K562 (cell line): ENCODE data around the gene JPH4. TPM values are rescaled to one million over a fixed set of nuclear protein-coding genes. Genes with fewer than 3 reads are reported as not detected.
A peak's percentile ranks its signal among the peaks of the same experiment; 100 is the strongest.

Source experiments
- BACH1 ChIP-seq: fragments of 200-800 bp; sonication (Bioruptor generic); IDR thresholded peaks from 2 replicates; pipeline ENCODE4 v1.6.1; 2016; ENCODE audit warnings: missing genetic modification characterization, missing compliant biosample characterization
- FOXK1 ChIP-seq: sonication (generic); formaldehyde crosslinking; IDR thresholded peaks from 2 replicates; pipeline ENCODE4 v1.8.0; 2022; ENCODE audit warnings: missing genetic modification reagents, mild to moderate bottlenecking, borderline replicate concordance
- FOXK2 ChIP-seq, 2 experiments: fragments of 450-650 bp; IDR thresholded peaks in 1 of 2; conservative IDR thresholded peaks in 1 of 2; 2 replicates each; pipeline ENCODE4 v1.6.1; 2016; ENCODE audit warnings: low read depth in 2 of 2, mild to moderate bottlenecking in 1 of 2
- GTF2A2 ChIP-seq: IDR thresholded peaks from 2 replicates; pipeline ENCODE4 v1.6.1; 2016; ENCODE audit warnings: mild to moderate bottlenecking, missing genetic modification characterization, missing compliant biosample characterization
- GTF3C2 ChIP-seq: IDR thresholded peaks from 3 replicates; pipeline ENCODE4 v1.6.1; 2011; ENCODE audit warnings: borderline replicate concordance, mild to moderate bottlenecking, moderate library complexity; ENCODE audit not compliant: insufficient read length; ENCODE audit errors: extremely low read depth
- HCFC1 ChIP-seq: IDR thresholded peaks from 2 replicates; pipeline ENCODE4 v1.6.1; 2012; ENCODE audit warnings: low read depth, low read length, improper control_type of control experiment
- JUN ChIP-seq, 2 experiments: sonication (generic) in 1 of 2; formaldehyde crosslinking in 1 of 2; IDR thresholded peaks; 2 replicates each; pipeline versions ENCODE4 v1.6.1 to v1.8.0; 2012 to 2022; ENCODE audit warnings: borderline replicate concordance in 2 of 2, mild to moderate bottlenecking in 2 of 2, improper control_type of control experiment in 1 of 2, low read depth in 1 of 2, low read length in 1 of 2, missing genetic modification reagents in 1 of 2
- MBD1 ChIP-seq: fragments of 250-450 bp; sonication (Bioruptor Pico); IDR thresholded peaks from 2 replicates; pipeline ENCODE4 v1.8.0; 2022; ENCODE audit warnings: inconsistent platforms
- MNT ChIP-seq, 2 experiments: fragments of 450-650 bp; conservative IDR thresholded peaks; 2 replicates each; pipeline ENCODE4 v1.6.1; 2017; ENCODE audit warnings: mild to moderate bottlenecking in 2 of 2, moderate library complexity in 2 of 2
- MTA3 ChIP-seq: fragments of 450-650 bp; formaldehyde crosslinking; IDR thresholded peaks from 2 replicates; pipeline ENCODE4 v1.6.1; 2017; ENCODE audit warnings: mild to moderate bottlenecking, borderline replicate concordance
- NELFE ChIP-seq: IDR thresholded peaks from 2 replicates; pipeline ENCODE4 v1.6.1; 2011; ENCODE audit warnings: mild to moderate bottlenecking; ENCODE audit not compliant: insufficient read depth, insufficient read length
- PHB2 ChIP-seq: fragments of 450-650 bp; IDR thresholded peaks from 2 replicates; pipeline ENCODE4 v1.6.1; 2017; ENCODE audit warnings: low read depth
- SRSF1 ChIP-seq: fragments of 200-400 bp; formaldehyde crosslinking; IDR thresholded peaks from 2 replicates; pipeline ENCODE4 v1.6.1; 2017; ENCODE audit warnings: mild to moderate bottlenecking, low read depth, low read length, moderate library complexity
- STAT5A ChIP-seq: IDR thresholded peaks from 2 replicates; pipeline ENCODE4 v1.6.1; 2012; ENCODE audit warnings: low read length, inconsistent platforms, borderline replicate concordance
- ZEB2 ChIP-seq: fragments of 450-650 bp; IDR thresholded peaks from 2 replicates; pipeline ENCODE4 v1.6.1; 2016
- ZFPM2 ChIP-seq: fragments of 250-450 bp; sonication (Bioruptor Pico); IDR thresholded peaks from 2 replicates; pipeline ENCODE4 v1.5.1; 2022; ENCODE audit warnings: mild to moderate bottlenecking
- ZNF175 ChIP-seq: fragments of 200-800 bp; sonication (Bioruptor generic); IDR thresholded peaks from 2 replicates; pipeline ENCODE4 v1.6.1; 2016; ENCODE audit warnings: low read depth, mild to moderate bottlenecking, missing genetic modification characterization, missing compliant biosample characterization
- ZNF282 ChIP-seq: sonication (generic); formaldehyde crosslinking; IDR thresholded peaks from 2 replicates; pipeline ENCODE4 v1.8.1; 2023; ENCODE audit warnings: missing genetic modification reagents
- ZNF584 ChIP-seq: fragments of 200-800 bp; sonication (Bioruptor generic); IDR thresholded peaks from 2 replicates; pipeline ENCODE4 v1.6.1; 2016; ENCODE audit warnings: low read depth, mild to moderate bottlenecking, missing genetic modification characterization, missing compliant biosample characterization
- ZNF717 ChIP-seq: fragments of 250-450 bp; sonication (Bioruptor Pico); IDR thresholded peaks from 2 replicates; pipeline ENCODE4 v1.5.0; 2021
- ZNF764 ChIP-seq: fragments of 250-450 bp; sonication (Bioruptor Pico); IDR thresholded peaks from 2 replicates; pipeline ENCODE4 v1.4.0; 2020; ENCODE audit warnings: low read depth, mild to moderate bottlenecking, moderate library complexity
- ZNF785 ChIP-seq: fragments of 250-450 bp; sonication (Bioruptor Pico); IDR thresholded peaks from 2 replicates; pipeline ENCODE4 v1.4.0; 2020; ENCODE audit warnings: mild to moderate bottlenecking
- ZNF79 ChIP-seq: fragments of 250-450 bp; sonication (Bioruptor Pico); IDR thresholded peaks from 2 replicates; pipeline ENCODE4 v1.4.0; 2020; ENCODE audit warnings: low read depth, mild to moderate bottlenecking, moderate library complexity
- polyA plus RNA-seq, 8 experiments: library from polyadenylated mRNA; depleted of rRNA in 4 of 8; stranded (reverse) in 5 of 8; unstranded in 3 of 8; fragments of >200 nt; fragmentation: Nextera tagmentation in 2 of 8; fragmentation: Illumina TruSeq in 1 of 8; extraction: Ambion mirVana in 2 of 8; extraction: Trizol in 1 of 8; gene quantifications; 2 replicates each; pipeline versions ENCODE4 v1.2.1 to v1.2.3, GENCODE V29; 2011 to 2014; ENCODE audit warnings: inconsistent platforms in 1 of 8, missing spikeins in 1 of 8
- total RNA-seq, 7 experiments: library from RNA; depleted of rRNA in 6 of 7; stranded (reverse); fragments of >200 nt in 6 of 7; fragmentation: Illumina TruSeq in 2 of 7; extraction: Trizol in 2 of 7; gene quantifications; 2 replicates each; pipeline versions ENCODE4 v1.2.1 to v1.2.3, GENCODE V29; 2011 to 2021; ENCODE audit warnings: low replicate concordance in 1 of 7

The JPH4 gene
- total and polyA plus RNA-seq, 9 of the 15 experiments (the other 6 are each of a cell fraction or from before 2014, with no cell fraction given) = 0.04 to 0.13 (median 0.06) TPM; not detected in 5

GRCh38 chr14:23555882-23556699, 22.5 kb downstream of the JPH4 start, which contains the start of gene THTPA (continued):
- TF ChIP-seq PHB2 (no peak), STAT5A (no peak), MTA3 (peak; percentile 48; the same call in 1 of the 2 replicates), BACH1 (tag) (no peak), ZNF584 (no peak), ZNF785 (CRISPR knock-in tag) (no peak), MBD1 (CRISPR knock-in tag) (no peak), JUN (IDR thresholded peaks at IDR 0.05; ENCODE audit: borderline replicate concordance, low read depth, low read length) (no peak), JUN (CRISPR knock-in tag; IDR thresholded peaks at IDR 0.05; ENCODE audit: borderline replicate concordance) (no peak), GTF2A2 (tag) (no peak), ZFPM2 (no peak), FOXK1 (CRISPR knock-in tag) (no peak), NELFE (no peak), ZNF175 (CRISPR knock-in tag) (no peak), FOXK2 (conservative IDR thresholded peaks at IDR 0.05 in 1 of 2, IDR thresholded peaks at IDR 0.05 in 1 of 2; ENCODE audit: low read depth in 2 of 2) (no peak), ZEB2 (no peak), ZNF79 (CRISPR knock-in tag) (no peak), GTF3C2 (no peak), SRSF1 (no peak), ZNF717 (CRISPR knock-in tag) (no peak), ZNF282 (CRISPR knock-in tag) (no peak), MNT (conservative IDR thresholded peaks at IDR 0.05) (peak; percentile 62 to 85), ZNF764 (CRISPR knock-in tag) (no peak), HCFC1 (peak; percentile 86)
